ENCODE measurements around the gene MOB3A.

MOB3A gene

DNA sequence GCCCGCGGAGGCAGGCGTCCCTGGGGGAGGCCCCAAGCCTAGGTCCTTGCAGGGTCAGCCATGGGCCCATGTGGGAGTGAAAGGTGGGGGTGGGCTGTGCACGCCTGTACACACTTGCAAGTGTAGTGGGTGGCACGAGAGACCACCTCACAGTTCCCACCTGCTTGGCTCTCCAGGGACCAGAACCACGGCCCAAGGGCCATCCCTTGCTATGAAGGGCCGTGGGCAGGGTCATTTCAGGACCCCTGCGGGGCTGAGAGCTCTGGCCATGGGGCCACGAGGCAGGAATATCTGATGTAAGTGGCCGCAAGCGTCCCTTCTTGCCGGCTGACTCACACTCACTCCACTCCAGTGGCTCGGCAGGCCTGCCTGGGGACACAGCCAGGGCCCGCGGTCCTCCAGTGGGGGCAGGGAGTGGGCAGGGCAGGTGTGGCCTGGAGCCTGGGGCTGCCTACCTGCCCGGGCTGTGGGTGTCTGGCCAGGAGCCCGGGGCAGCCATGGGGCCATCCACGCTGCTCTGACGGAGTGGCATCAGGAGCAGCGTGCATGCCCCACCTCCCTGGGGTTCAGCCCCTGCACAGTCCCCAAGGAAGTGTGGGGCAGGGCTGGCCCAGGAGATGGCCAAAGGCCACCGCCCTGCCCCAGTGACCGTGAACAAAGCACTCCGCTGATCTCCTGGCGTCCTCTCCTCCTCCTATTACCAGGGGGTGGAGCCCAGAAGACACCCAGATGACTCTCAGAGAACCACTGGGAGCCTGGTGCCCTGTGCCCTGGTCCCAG lies 36.5 kb downstream of the MOB3A start:
- DNase-seq (ENCODE audit: low read depth in 3 of 3) = no peak

DNA sequence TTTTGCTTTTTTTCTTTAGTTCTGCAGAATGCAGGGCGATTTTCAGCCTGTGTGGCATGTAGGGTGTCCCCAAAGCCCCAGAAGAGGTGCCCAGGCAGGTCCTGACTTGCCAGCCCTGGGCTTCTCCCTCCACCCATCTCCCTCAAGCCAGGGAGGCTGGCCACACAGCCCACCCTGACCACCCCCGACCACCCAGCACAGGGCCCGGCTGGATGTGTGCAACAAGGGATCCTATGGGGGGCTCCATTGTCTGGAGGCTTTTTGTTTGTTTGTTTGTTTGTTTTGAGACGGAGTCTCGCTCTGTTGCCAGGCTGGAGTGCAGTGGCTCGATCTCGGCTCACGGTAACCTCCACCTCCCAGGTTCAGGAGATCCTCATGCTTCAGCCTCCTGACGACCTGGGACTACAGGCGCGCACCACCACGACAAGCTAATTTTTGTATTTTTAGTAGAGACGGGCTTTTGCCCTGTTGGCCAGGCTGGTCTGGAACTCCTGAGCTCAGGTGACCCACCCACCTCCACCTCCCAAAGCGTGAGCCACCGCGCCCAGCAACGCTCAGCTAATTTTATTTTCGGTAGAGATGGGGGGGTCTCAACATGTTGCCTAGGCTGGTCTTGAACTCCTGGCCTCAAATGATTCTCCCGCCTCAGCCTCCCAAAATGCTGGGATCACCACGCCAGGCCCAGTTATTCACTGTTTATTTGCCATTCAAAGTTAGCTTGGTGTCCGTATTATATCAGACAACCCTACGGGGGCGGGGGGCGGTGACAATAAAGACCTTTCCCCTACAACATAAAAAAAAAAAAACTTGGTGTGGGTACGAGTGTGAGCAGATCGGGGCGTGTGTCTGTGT lies 37.3 kb downstream of the MOB3A start:
- no peak for DNase-seq (ENCODE audit: low read depth in 3 of 3)

DNA sequence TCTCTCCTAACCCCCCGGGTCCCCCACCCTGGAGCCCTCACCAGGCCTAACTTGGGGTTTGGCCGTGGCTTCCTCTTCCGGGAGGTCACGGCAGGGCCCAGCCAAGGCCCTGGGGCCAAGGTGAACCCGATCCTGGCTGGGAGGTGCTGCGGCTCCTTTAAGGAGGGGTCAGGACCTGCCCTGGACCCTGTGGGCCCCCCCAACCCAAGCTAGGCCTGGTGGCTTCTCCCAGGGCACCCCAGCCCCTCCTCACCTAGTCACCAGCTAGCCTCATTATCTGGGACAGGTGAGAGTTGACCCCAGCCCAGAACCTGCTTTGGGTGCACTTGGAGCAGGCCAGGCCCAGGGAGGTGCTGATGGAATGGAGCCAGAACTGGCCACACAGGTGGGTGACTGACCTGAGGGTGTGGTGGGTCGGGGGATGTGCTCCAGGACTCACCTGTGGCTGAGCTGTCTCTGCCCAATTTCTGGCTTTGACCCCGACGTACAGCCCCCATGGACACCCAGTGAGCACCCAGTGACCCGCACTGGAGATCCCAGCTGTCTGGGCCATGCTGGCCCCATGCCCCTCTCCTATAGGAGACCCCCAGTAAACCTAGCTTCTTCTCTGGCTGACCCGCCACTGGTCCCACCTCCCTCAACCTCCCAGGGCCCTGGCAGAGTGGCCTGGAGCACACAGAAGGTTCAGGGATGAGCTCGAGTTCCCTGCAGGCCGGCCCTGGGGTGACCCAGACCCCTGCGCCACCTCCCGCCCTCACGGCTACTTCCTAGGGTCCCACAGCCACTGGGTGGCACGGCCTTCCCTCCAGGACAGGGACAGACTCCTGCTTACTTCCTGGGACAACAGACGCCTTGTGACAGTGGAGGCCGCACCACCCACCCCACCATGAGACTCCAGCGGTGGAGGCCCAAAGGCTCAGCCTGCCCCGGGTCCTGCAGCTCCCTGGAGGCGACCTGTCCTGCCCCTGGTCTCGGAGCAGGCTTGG lies 38.3 kb downstream of the MOB3A start:
- DNase-seq (ENCODE audit: low read depth in 3 of 3) = no peak

DNA sequence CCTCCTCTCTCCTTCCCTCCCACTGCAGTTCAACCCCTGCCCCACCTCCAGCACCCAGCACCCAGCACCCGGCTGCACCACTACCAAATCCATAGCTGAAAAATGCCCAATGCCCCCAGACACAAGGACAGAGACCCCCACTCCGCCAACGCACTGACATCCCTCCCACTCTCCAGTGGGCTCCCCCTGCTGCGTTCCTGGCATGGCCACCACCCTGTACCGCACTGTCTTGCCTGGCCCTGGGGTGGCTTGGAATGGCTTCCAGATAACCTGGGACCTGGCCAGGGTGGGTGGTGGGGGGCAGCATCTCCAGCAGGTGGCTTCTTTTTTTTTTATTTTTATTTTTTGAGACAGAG lies 39.3 kb downstream of the MOB3A start:
- DNase-seq (ENCODE audit: low read depth in 3 of 3) = no peak

DNA sequence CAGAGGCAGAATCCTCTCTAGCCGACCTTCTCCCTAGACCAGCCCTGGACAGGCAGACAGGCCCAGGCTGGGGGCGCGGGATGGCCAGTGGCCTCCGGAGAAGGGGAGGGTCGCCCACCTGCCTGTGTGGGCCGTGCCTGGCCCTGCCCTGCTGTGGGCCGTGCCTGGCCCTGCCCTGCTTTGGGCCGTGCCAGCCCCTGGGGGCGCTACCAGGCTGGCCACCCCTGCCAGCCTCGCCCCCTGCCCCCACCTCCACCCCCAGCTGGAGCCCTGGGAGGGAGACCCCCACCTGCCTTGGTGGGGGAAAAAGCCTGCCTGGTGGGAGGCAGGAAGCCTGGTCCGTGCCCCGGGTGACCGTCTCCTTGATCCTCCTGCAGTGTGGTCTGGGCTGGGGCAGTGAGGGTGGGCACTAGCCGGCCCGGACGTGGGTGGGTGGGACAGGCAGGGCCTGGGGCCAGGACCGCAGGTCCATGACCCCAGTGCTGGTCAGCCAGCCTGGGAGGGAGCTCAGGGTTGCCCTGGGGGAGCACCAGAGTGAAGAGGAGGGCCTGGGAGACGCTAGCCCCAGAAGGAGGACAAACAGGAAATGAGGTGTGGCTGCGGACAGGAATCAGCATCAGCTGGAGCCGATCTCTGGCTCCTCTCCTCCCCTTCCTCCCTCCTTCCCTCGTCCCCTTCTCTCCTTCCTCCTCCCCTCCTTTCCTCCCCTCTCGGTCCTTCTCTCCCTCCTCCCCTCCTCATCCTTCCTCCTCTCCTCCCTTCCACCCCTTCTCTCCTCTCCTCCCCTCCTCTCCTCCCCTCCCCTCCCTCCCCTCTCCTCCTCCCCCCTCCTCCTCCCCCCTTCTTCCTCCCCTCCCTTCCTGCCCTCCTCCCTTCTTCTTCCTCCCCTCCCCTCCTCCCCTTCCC lies 39.9 kb downstream of the MOB3A start:
- no peak for DNase-seq (ENCODE audit: low read depth in 3 of 3)

DNA sequence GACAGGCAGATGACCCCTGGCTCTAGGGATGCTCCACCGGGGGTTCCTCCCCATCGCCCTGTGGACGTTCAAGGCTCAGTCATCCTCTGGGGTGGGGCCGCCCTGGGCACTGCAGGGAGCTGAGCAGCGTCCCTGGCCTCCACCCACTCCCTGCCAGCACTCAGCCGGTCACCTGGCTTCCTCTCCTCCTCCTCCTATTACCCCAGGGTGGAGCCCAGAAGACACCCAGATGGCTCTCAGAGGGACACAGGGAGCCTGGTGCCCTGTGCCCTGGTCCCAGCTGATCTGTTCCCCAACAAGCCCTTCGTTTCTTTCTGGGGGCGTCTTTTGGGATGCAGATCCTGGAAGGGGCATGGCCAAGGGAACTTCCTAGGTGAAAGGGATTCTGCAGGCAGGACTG lies 41.4 kb downstream of the MOB3A start:
- DNase-seq (ENCODE audit: low read depth in 3 of 3) = no peak

DNA sequence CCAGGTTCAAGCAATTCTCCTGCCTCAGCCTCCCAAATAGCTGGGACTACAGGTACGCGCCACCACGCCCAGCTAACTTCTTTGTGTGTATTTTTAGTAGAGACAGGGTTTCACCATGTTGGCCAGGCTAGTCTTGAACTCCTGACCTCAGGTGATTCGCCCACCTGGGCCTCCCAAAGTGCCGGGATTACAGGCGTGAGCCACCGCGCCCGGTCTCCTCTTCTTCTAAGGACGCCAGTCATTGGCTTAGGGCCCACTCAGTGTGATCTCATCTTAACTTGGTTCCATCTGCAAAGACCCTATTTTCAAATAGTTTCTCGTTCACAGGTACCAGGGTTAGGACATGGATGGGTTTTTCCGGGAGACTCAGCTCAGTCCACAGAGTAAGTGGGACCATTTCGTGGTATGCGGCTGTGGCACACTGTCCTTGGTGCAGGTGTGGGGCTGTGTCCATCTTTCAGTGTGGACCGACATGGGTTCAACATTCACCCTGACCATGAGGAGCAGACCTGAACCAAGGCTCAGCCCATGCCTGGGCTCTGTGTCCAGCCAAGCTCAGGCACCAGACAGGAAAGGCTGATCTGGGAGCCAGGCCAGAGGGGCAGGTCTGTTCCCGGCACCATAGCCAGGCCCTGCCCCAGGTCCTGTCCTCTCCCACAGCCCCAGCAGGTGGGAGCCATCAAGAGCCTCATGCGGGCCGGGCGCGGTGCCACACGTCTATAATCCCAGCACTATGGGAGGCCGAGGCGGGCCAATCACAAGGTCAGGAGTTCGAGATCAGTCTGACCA lies 42.3 kb downstream of the MOB3A start:
- no peak for DNase-seq (ENCODE audit: low read depth in 3 of 3)

DNA sequence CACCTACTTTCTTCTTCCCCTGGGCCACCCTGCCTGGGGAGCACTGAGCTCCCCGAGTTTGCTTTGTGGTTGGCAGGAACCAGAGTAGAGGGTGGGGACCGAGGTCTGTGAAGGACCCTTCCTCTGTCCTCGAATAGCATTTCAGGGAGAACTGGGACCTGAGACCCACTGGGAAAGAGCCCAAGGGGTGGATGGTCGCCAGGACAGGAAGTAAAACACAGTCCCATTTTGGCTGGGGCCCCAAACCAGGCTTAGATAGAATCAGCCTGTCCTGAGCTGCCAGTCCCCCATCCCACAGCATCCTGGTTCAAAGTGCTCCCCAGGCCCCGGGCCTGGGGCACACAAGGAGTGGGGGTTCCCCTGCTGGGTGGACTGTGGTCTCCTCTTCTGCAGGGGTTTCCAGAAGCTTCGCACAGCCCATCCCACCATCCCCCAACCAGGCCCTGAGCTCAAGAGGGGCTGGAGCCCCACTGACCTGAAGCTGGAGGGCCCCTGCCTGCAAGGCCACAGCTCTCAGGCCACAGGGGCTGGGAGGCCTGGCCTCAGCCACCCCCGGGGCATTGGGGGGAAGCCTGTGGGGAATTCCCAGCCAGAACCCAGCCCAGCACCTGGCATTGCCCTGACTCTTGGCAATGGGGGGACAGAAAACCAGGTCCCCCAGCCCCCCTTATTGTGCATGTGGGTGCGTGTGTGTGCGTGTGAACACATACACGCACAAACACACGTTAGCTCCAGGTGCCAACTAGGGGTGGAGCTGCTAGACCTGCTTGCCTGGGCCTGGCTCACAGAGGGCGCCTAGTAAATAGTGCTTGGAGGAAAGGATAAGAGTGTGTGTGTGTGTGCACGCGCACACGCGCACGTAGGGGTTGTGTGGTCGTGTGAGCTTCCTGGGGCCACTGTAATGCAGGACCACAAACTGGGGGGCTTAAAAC lies 44.1 kb downstream of the MOB3A start:
- peak in 1 of 3 experiments; percentile 43 for DNase-seq (ENCODE audit: low read depth in 3 of 3)

DNA sequence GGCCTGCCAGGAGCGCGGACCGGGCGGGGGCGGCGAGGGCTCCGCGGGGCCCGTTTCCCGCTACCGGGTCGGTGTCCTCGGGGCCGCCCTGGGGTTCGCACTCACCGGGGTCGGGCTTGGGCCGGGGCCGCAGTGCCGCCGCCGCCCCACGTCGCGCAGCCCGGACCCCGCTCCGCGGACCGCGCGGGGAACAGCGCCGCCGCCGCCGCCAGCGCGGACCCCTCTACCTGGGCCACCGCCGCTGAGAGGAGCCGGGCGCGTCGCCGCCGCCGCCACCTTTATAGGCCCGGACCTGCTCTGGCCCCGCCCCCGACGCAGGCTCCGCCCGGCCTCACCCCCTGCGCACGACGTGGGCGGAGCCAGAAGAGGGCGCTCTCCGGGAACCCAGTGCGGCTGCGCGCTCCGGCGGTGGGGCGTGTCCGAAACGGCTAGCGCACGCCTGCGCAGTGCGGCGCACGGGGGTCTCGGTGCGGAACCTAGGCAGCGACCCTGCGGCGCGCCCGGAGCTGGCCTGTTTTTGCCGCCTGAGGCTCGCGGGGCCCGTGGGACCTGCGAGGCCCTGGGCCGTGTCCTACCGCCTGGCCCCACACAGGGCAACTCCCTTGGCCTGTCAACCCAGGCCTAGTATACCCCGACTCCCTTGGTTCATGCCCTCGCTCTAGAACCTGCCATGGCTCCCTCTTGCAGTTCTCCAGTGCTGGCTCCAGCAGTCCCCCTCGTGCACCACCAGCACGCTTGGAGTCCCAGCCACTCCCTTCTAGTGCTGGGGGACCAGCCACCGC lies 44.9 kb downstream of the MOB3A start, which contains the start of gene MKNK2:
MKNK2 (minus strand) TSS at position 254 of the 782 bp plus-strand sequence. CDS start 393 bp downstream, outside the sequence.
- peak; percentile 89 to 93 (median 90) for DNase-seq (ENCODE audit: low read depth in 3 of 3)

DNA sequence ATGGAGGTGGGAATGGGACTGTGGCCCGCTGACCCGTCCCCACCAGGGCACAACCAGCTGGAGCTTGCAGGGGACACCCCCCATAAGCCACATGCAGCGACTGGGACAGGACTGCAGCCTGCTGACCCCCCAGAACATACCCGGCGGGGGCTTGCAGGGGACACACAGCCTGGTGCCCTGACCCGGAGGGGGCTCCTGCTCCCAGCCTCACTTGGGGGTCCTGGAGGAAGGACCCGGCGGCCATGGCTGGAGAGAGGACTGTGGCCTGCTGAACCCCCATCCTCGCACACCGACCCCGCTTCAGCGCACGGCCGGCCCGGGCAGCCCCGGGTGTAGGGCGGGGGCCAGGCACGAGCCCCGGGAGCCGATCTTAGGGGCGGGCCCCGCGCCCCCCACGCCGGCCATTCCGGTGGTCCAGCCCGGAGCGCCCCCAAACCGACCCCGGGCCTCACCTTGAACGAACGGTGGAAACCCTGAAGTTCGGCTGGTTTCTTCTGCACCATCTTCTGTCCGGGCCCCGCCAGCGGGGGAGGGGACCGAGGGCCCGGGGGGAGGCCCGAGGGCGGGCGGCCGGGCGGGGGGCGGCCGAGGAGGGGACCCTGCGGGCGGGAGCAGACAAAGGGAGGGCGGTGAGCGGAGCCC lies 45.7 kb downstream of the MOB3A start:
- DNase-seq (ENCODE audit: low read depth in 3 of 3) = no peak

DNA sequence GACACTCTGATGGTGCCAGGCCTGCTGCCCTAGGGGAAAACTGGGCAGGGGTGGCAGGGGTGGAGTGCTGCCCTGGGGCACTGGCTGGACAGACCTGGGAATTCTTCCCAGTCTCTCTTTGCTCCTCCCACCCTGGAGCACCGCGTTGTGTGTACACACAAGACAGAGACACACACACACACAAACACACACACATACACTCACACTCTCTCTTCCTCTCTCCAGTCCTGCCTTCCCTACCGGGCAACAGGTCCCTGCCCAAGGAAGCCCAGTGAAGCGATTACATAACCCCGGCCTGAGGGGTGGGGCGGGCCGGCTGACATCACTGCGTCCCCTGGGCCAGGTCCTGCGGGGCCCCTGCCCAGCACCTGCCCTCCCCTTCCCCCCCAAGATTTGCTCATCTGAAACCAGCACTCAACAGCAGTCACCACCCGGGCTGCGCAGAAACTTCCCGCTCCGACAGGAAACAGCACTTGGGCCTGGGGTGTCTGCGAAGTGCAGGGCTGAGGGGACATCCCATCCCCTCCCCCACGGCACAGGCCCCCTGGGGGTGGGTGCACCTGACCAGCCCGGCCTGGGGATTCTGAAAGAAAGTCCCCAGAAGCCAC lies 46.3 kb downstream of the MOB3A start:
- DNase-seq (ENCODE audit: low read depth in 3 of 3) = peak in 2 of 3 experiments; percentile 40 to 66

DNA sequence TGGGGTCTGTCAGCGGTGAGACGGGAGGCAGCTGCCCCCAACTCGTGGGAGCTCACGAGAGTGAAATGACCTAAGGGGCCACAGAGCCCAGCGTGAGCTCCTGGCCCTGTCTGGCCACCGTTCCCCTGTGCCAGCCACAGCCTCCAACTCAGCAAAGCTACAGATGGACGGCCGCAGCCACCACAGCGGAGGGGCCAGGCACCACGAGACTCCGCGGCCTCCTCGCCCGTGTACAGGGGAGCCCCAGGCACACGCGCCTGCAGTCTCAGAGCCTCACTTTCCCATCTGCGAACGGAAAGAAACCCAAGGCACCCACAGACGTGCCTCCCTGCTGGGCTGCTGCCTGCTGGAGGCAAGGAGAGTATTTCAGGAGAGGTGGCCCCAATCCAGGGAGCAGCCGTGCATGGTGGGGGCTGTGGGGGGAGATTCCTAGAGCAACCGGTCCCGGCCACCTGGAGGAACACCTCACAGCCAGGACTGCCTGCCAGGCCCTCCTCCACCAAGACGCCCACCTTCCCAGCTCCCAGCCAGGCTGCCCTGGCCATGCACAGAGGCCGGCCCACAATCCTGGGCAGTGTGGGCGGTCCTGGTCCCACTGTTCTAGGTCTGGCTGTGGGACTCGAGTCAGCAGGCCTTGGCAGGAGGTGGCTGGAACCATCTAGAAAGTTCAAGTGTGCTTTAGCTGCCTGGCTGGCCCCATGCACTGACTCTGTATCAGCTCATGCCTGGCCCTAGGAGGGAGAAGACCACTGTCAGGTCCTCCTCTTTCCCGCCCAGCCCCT lies 47.0 kb downstream of the MOB3A start:
- DNase-seq (ENCODE audit: low read depth in 3 of 3) = no peak

DNA sequence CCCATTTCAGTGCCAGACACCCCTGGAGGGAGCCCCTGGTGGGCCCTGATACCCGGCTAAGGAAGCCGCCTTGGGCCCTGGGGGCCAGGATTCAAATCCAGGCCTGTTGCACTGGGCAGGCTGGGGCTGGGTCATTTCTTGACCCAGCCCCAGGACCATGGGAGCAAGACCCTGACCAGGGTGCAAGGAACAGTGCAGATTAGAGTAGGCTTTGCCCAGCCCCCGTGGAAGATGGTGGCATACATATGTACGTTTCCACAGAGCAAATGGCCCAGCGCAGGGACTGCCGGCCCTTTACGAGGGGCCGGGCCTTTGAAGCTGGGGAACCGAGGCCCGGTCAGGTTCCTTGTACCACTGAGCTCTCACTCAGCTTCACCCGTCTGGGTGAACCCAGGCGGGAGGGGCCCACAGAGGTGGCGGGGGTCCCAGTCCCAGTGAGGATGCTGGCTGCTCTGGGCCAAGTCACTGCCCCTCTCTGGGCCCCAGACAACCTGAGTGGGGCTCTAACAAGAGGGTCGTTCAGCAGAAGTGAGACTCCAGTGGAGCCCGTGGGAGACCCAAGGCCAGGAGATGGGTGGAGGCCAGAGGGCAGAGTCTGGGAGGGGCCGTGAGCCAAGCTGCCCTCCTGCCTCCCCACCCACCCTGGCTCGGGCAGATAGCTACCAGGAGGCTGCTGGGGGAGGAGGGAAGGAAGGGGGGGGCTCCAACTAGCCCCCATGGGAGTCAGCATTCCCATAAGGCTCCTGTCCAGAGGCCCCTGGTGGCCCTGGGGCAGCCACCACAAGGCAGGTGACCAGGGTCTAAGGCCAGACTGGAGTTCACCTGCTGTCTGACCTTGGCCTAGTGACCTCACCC lies 47.8 kb downstream of the MOB3A start:
- DNase-seq (ENCODE audit: low read depth in 3 of 3) = no peak

DNA sequence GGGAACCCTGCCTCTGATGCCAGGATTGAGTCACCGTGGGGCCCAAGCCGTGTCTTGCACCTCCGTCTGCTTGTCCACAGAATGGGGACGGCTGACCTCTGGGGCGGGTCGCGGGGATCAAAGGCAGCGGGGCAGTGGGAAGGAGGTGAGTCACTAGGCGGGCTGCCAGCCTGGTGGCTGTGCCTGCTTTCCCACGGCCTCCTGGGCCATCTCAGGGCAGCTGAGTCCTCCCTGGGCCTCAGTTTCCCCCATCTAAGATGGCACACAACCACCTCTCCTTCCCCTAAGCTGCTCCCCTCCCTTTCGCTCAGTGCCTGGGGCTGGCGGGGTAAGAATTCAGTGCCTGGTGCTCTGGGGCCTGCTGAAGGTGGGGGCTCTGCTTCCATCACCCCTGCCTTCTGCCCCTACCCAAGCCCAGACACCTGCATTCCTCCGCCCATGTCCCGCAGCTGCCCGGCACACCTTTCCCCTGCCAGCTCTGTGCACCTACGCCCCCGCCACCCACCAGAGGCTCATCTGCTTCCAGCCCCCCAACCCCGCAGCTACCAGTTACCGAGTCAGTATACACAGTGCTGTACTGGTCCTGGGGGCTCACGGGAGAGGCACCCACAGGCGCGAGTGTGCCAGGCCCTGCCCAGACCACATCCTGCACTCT lies 48.5 kb downstream of the MOB3A start:
- no peak for DNase-seq (ENCODE audit: low read depth in 3 of 3)

DNA sequence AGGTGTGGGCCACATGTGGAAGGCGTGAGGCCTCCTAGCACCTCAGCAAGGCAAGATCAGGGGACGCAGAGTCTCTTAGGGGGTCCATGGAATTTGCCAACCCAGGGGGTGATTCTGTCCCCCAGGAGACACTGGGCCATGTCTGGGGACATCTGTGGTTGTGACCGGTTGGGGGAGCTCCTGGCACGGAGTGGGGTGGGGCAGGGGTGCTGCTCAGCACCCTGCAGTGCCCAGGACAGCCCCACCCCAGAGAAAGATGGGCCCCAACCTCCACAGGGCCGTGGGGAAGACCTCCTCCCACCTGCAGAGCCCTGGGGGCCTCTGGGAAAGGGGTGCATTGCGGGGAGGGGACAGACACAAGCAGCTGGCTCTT lies 49.1 kb downstream of the MOB3A start:
- no peak for DNase-seq (ENCODE audit: low read depth in 3 of 3)

Measured in stimulated activated CD4-positive, alpha-beta T cell treated with anti-CD3 and anti-CD28 coated beads, TNF-alpha, amount 100 ng/mL, for 24 hours (primary cell).